ENCODE measurements around the gene TBC1D3B. TPM values are rescaled to one million over a fixed set of nuclear protein-coding genes. Genes with fewer than 3 reads are reported as not detected.
"Not testable (repeated sequence)": the region's sequence is repeated elsewhere in the genome, so short reads cannot be mapped to it uniquely, and the experiment has no call there.

Gene TBC1D3B
- total RNA-seq, 1 donor from 2014 or later: 7.1 TPM

DNA sequence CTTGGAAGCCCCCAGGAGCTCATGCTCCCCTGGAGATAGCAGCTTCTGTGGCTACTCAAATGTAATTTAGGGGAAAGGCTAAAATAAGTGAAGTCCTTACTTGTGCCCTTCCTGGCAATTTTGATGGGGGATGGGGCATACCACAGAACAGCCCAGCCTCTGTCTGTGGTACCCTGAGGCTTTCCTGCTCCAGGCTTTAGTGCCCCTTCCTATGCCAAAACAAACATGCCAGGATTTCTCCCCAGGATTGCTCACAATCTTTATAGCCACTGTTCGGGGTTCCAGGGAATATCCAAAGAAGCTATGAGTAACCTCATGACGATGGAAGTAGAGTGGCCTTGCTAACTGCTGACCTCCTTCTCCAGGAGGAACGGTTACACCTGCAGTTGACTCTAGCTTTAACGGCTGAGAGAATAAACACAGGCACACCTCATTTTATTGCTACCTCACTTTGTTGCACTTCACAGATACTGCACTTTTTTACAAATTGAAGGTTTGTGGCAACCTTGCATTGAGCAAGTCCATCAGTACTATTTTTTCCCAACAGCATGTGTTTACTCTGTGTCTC, 47.9 kb downstream of the TBC1D3B start:
- DNase-seq (ENCODE audit: low spot score): no peak
- no peak overlapping the region for H3K4me3 Mint-ChIP-seq
- H3K27me3 Mint-ChIP-seq (ENCODE audit: insufficient read depth): peaks cover 10% of the 10 kb centered on the region
- no peaks in the 10 kb centered on the region for H3K36me3 Mint-ChIP-seq (ENCODE audit: low read depth)
- H3K4me1 Mint-ChIP-seq (ENCODE audit: low read depth): no peaks in the 10 kb centered on the region
- intact Hi-C loops (cut with micrococcal nuclease): no loop called here
- H3K9me3 Mint-ChIP-seq: peaks cover 9% of the 10 kb centered on the region
- H3K27ac Mint-ChIP-seq: no peak overlapping the region

DNA sequence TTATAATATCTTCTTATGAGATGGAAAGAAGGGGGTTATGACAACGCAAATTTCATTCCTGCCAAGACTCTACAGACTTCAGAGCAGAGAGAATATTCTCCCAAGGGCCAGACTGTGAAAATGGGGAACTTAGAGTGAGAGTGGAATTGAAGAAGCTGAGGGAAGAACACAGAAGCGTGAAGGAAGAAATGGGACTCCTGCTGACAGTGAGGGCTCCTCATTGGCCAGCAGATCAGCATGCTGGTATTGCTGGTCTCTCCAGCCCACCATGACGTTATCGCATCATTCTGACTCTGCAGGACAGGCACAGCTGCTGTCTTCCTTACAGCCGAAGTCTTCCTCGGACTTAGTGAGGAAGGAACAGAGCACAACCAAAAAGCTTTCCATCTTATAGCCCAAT, 48.5 kb downstream of the TBC1D3B start:
- Mint-ChIP-seq H3K4me1 (ENCODE audit: low read depth) (no peaks in the 10 kb centered on the region), H3K27ac (no peak overlapping the region), H3K9me3 (peaks cover 9% of the 10 kb centered on the region)

DNA sequence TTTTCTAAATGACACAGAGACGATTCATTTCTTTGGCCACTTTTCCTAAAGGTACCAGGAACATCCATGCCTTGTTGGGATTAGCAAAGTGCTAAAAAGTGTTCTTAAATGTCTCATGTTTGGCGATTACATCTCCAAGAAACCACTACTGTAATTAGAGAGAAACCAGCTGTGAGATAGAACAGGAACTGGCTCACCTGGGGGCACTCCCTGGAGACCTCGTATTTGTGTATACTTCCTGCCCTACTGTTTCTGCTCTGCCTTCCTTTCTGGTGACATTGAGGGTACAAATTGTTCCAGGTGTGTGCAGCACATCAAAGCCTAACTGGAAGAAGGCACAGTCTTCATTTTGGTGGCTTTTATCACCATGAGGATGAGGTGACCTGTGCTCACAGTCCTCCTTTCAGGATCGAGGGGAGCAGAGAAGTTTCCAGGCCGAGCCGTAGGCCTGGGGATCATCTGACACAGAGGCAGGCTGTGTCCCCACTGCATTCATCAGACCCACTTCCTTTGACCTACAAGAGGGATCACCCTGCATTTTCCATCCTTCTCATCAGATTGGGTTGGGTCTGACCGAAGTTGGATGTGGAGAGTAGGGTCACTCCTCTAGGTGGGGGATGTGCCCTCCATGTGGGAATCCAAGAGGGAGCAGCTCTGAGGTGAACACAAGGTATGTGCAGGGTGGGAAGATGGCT, 49.1 kb downstream of the TBC1D3B start:
- intact Hi-C loops (cut with micrococcal nuclease): no loop called here
- H3K27me3 Mint-ChIP-seq (ENCODE audit: insufficient read depth): peaks cover 8% of the 10 kb centered on the region

More for the DNA sequence above, 48.5 kb downstream of the TBC1D3B start:
- DNase-seq (ENCODE audit: low spot score): no peak
- Mint-ChIP-seq H3K27me3 (ENCODE audit: insufficient read depth) (peaks cover 6% of the 10 kb centered on the region), H3K36me3 (ENCODE audit: low read depth) (no peaks in the 10 kb centered on the region), H3K4me3 (no peak overlapping the region)
- intact Hi-C loops (cut with micrococcal nuclease): no loop called here

DNA sequence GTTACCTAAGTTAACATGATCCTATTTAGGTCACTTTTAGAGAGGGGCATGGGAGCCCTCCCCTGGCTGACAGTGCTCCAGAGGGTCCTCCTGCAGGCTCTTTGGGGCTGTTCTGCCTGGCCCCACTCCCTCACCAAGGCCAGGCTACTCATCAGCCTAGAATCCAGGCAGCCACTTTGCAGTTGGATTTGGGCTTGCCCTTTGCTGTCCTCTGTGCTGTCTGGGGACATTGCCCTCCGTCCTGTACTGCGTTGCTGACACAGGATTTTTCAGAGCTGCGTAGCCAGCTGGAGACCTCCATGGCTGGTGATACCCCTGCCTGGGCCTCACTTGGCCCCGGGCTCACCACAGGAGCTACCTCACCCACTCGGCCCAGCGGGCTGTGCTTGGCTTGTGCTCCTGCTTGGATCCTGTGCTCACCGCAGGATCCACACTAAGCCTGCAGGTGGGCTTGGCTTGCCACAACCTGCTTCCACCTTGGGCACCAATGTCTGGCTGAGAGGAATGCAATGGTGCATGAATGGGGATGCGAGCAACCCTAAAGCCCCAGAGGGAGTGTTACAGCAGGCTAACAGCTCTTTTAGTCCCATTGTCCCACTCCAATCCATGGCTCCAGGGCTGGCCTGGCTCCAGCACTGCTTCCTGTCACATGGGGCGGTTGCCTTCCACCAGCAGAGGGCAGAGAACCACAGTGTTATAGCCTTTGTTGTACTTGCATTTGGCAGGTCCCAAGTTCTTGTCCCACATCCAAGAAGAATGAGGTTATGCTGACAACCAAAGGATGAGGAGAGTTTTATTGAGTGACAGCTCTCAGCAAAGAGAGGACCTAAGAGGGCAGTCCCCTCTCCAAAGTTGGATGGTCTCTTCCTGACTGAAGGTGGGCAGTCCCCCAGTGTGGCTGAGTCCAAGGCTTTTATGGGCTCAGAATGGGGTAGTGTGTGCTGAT, 51.3 kb downstream of the TBC1D3B start:
- H3K27me3 Mint-ChIP-seq (ENCODE audit: insufficient read depth): peaks cover 7% of the 10 kb centered on the region
- peaks cover 12% of the 10 kb centered on the region for H3K9me3 Mint-ChIP-seq
- no peak for DNase-seq (ENCODE audit: low spot score)
- no peak overlapping the region for H3K27ac Mint-ChIP-seq
- H3K4me1 Mint-ChIP-seq (ENCODE audit: low read depth): no peaks in the 10 kb centered on the region
- intact Hi-C loops (cut with micrococcal nuclease): no loop called here
- H3K4me3 Mint-ChIP-seq: no peak overlapping the region
- H3K36me3 Mint-ChIP-seq (ENCODE audit: low read depth): no peaks in the 10 kb centered on the region

More for the DNA sequence above, 49.1 kb downstream of the TBC1D3B start:
- Mint-ChIP-seq H3K27ac (no peak overlapping the region), H3K36me3 (ENCODE audit: low read depth) (no peaks in the 10 kb centered on the region), H3K4me3 (no peak overlapping the region), H3K4me1 (ENCODE audit: low read depth) (no peaks in the 10 kb centered on the region), H3K9me3 (peaks cover 9% of the 10 kb centered on the region)
- no peak for DNase-seq (ENCODE audit: low spot score)

DNA sequence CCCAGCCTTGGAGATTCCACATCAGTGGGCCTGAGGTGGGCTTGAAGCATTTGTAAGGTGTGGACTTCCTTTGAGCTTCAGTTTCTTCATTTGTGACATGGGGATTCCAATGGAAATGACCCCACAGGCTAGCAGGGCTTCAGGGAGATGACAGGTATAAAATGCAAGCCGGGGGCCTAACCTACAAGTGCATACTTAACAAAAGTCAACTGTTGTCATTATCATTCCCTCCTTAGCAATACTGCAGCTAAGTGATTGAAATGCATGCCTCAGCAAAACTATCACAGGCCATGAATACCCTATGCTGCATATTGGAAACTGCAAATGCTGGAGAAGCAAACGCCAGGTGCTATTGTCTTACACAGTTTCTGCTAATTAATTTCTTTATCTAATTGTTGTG, 53.0 kb downstream of the TBC1D3B start:
- DNase-seq (ENCODE audit: low spot score): no peak
- Mint-ChIP-seq H3K27me3 (ENCODE audit: insufficient read depth) (peaks cover 7% of the 10 kb centered on the region), H3K9me3 (peaks cover 14% of the 10 kb centered on the region), H3K4me1 (ENCODE audit: low read depth) (peaks cover under 1% of the 10 kb centered on the region), H3K36me3 (ENCODE audit: low read depth) (no peaks in the 10 kb centered on the region), H3K4me3 (no peak overlapping the region), H3K27ac (no peak overlapping the region)
- intact Hi-C loops (cut with micrococcal nuclease): no loop called here

DNA sequence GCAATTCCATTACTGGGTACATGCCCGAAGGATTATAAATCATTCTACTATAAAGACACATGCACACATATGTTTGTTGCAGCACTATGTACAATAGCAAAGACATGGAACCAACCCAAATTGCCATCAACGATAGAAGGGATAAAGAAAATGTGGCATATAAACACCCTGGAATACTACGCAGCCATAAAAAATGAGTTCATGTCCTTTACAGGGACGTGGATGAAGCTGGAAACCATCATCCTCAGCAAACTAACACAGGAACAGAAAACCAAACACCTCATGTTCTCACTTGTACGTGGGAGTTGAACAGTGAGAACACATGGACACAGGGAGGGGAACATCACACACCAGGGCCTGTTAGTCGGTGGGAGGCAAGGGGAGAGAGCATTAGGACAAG, 55.3 kb downstream of the TBC1D3B start:
- H3K27ac Mint-ChIP-seq; H3K36me3 Mint-ChIP-seq (ENCODE audit: low read depth); H3K27me3 Mint-ChIP-seq (ENCODE audit: insufficient read depth); H3K4me3 Mint-ChIP-seq; DNase-seq (ENCODE audit: low spot score); intact Hi-C loops (cut with micrococcal nuclease): not testable (repeated sequence)
- Mint-ChIP-seq H3K4me1 (ENCODE audit: low read depth) (peaks cover 16% of the 10 kb centered on the region), H3K9me3 (peaks cover 12% of the 10 kb centered on the region)

DNA sequence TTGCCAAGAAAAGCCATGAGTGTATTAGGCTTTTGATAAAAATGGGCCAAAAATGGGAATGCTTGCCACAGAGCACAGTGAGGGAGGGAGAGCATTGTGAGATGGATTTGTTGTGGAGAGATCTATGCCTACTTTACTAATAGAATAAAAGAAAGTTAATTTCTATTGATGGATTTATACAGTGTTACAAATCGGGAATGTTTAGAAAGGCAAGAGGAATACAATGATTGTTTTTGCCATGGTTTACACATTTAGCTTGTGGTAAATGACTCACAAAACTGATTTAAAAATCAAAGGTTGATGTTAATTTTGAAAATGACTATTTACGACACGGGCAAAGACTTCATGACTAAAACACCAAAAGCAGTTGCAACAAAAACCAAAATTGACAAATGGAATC, 56.2 kb downstream of the TBC1D3B start:
- intact Hi-C loops (cut with micrococcal nuclease): no loop called here
- Mint-ChIP-seq H3K9me3 (peaks cover 5% of the 10 kb centered on the region), H3K27me3 (ENCODE audit: insufficient read depth) (peaks cover 3% of the 10 kb centered on the region), H3K36me3 (ENCODE audit: low read depth) (no peaks in the 10 kb centered on the region), H3K4me1 (ENCODE audit: low read depth) (peaks cover 16% of the 10 kb centered on the region), H3K27ac (no peak overlapping the region), H3K4me3 (no peak overlapping the region)
- DNase-seq (ENCODE audit: low spot score): no peak

DNA sequence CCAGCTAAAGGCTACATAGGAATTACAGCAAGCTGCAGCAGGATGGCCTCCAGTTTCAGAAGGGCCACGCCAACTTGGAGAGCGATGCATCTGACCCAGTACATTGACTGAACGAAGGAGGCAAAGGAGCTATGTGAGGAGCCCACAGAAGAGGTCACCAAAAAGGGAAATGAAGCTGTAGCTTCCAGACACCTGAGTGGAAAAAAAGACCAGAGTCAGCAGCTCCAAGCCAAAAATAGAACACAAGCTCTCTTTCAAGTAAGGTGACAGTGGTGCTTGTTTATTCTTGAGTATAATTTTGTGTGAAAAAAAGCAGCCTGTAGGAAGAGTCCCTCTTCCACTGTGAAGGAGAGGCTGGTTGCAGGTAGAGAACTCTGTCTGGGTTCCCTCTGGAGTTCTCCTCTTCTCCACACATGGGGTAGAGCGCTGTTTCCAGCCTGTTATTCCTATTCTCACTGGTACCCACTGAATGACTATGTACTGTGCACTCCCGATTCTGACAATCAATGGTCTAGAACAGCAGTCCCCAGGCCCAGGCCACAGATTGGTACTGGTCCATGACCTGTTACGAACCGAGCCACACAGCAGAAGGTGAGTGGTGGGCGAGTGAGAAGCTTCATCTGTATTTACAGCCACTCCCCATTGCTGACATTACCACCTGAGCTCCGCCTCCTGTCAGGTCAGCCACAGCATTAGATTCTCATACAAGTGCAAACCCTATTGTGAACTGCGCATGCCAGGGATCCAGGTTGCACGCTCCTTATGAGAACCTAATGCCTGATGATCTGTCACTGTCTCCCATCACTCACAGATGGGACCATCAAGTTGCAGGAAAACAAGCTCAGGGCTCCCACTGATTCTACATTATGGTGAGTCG, 57.7 kb downstream of the TBC1D3B start:
- Mint-ChIP-seq H3K9me3 (peaks cover 5% of the 10 kb centered on the region), H3K36me3 (ENCODE audit: low read depth) (no peaks in the 10 kb centered on the region), H3K27ac (no peak overlapping the region), H3K27me3 (ENCODE audit: insufficient read depth) (peaks cover 5% of the 10 kb centered on the region), H3K4me3 (peak overlapping the region; percentile 23), H3K4me1 (ENCODE audit: low read depth) (peaks cover 16% of the 10 kb centered on the region)
- intact Hi-C loops (cut with micrococcal nuclease): loop anchor here (1.0 kb wide), 3 partner anchors 28 to 44 kb away; partner anchors contain the start of gene CCL3
- DNase-seq (ENCODE audit: low spot score): no peak

DNA sequence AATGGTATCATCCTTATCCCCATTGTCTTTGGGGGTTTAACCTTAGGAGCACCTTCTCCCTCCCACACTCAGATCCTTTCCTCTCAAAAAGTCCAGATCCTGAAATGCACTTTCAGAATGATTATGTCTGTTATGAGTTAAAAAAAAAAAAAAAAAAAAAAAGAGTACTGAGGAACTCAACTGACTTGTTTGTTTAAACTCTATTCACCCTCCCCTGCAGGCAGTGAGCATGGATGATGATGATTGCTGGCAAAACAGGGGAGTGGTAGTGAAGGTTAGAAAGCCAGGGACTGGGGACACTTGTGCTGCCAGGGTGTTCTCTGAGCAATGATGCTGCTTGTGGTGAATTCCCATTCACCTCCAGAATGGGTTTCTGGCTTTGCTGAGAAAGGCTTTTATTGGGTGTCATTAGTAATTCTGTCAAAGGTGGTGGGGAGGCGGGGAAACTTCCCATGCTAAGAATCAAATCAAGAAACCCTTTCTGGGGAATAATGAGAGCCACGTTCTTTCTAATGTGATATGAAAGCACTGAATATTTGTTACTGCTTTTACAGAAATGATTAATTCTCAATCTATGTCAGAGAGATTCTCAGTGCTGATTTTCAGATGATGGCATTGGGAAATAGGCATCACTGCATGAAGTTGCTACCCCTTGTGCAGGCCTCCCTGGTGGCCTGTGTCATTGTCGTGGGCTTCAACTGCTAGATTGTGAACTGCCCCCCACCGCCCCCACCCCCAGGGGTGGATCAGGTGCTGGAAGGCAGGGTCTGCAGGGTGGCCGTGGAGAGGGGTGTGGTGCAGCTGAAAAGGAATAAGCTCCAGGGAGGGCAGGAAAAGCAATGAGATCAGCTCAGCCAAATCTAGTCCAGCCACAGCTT, 58.7 kb downstream of the TBC1D3B start:
- H3K4me1 Mint-ChIP-seq (ENCODE audit: low read depth): peaks cover 16% of the 10 kb centered on the region
- H3K27me3 Mint-ChIP-seq (ENCODE audit: insufficient read depth): peaks cover 5% of the 10 kb centered on the region
- no peaks in the 10 kb centered on the region for H3K36me3 Mint-ChIP-seq (ENCODE audit: low read depth)
- no peak overlapping the region for H3K4me3 Mint-ChIP-seq
- peak overlapping the region; percentile 56 for H3K27ac Mint-ChIP-seq
- intact Hi-C loops (cut with micrococcal nuclease): loop anchor here (1.0 kb wide), 3 partner anchors 27 to 43 kb away; partner anchors contain the start of gene CCL3
- no peak for DNase-seq (ENCODE audit: low spot score)
- peaks cover 7% of the 10 kb centered on the region for H3K9me3 Mint-ChIP-seq

Measured in activated T-helper 1 cell treated with anti-CD3 and anti-CD28 coated beads, Interleukin-12 subunit alpha, Interleukin-12 subunit beta, Interleukin-2, Interleukin-4 antibody, amounts not matched to agents 30 ng/mL and 10 ng/mL and 1 ng/mL, durations not matched to agents 14 hours and 24 hours and 36 hours (primary cell).